ENCODE measurements around the gene SCGN.

Gene SCGN

GRCh38 chr6:25640446-25640845 lies 11.6 kb upstream of the SCGN start:
- DNase-seq (ENCODE audit: low read depth in 2 of 2), result no peak

DNA sequence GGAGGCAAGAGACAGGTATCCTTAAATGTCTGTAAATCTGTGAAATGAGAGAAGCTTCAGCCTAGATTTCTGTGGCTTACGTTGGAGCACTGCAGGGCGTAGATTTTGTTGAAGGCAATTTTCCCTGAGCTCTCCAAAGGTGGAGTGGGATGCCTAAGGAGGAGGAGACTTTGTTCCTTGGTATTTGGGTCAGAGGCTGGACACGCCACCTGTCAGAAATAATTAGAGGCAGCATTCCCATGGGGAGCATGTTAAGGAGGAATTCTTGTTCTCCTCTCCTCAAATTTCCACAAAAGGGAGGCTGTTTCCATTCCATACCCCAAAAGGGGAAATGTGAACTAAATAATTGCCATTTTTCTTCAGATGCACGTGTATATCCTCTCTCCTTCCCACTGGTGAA lies 11.1 kb upstream of the SCGN start:
- DNase-seq (ENCODE audit: low read depth in 2 of 2), result no peak

DNA sequence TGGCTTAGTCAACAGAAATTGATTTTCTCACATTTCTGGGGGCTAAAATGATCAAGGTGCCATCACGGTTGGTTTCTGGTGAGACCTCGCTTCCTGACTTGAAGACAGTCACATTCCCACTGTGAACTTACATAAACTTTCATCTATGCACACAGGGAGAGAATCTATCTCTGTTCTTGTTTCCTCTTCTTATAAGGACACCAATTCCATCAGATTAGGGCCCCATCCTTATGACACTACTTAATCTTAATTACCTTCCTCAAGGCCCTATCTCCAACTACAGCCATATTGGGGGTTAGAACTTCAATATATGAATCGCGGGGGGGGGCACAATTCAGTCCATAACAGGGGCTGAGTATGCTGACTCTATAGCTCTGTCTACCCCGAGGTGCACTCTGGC lies 10.6 kb upstream of the SCGN start:
- DNase-seq (ENCODE audit: low read depth in 2 of 2), result no peak

DNA sequence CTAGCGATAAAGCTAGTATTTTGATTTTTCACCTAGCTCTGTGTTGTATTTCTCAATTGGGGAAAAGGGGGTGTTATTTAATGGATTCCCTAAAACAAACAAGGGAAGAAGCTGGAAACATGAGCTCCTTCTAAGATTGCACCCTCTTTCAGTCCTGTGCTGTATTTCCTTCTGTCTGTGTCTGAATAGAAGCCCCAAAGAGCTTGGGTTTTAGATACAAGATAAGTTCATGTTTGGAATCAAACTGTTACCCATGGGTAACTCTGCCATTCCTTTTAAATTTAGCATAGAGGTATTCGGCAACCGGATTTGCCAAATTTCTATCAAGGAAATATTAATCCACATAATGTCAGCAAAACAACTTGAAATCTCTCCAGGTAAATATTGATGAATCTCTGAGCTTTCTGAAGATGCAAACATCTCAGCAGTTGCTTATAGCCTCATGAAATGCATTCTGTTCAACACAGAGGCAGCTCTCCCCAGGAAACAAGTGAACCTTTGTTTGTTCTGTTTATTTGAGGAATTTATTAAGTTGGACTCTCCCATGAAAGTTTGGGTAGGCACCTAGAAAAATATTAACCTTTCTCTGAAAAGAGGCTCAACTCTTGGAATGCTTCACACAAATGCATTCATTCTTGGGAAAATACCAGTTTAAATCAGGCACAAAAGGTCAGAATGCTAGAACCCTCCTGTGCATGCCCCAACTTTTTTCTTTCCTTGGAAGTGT lies 9.9 kb upstream of the SCGN start:
- no peak for DNase-seq (ENCODE audit: low read depth in 2 of 2)

- DNase-seq (ENCODE audit: low read depth in 2 of 2), result no peak
These were observed 9.2 kb upstream of the SCGN start for GRCh38 chr6:25642667-25643328.

DNA sequence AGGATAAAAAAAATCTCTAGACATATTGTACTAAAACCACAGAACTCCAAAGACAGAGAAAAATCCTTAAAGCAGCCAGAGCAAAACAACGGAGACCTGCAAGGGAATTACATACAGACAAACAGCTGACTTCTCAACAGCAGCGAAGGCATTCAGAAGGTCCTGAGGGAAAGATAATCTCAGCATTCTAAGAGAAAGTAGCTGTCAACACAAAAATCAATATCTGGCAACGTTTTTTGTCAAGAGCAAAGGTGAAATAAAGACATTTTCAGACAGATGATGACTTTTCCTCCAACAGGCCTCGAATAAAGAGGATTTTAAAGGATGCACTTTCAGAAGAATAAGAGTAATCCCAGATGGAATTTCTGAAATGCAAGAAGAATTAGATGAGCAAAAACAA lies 6.1 kb upstream of the SCGN start:
- DNase-seq (ENCODE audit: low read depth in 2 of 2), result no peak

DNA sequence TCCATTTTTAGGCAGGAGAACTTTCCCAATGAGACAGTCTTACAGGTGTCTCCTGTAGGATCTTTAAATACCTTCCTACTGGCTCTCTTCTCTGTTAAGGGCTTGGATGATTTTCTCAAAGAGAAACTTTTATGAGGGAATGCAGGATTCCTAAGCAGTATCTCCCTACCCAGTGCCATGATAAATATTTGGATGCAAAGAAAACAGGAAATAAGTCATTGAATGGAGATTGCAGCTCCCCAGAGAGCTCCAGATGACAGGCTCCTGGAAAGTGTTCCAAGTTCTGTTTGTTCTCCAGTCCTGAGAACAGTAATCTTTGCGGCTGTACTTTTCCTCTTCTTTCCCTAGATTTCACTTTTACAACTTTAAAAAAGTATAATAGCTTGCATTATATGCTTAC lies 2.4 kb upstream of the SCGN start:
- no peak for DNase-seq (ENCODE audit: low read depth in 2 of 2)

GRCh38 chr6:25655723-25656122 lies 3.7 kb downstream of the SCGN start:
- no peak for DNase-seq (ENCODE audit: low read depth in 2 of 2)

GRCh38 chr6:25659633-25660368 lies 7.8 kb downstream of the SCGN start:
- no peak for DNase-seq (ENCODE audit: low read depth in 2 of 2)

- DNase-seq (ENCODE audit: low read depth in 2 of 2), result peak in 1 of 2 experiments; percentile 8
These were observed 8.5 kb downstream of the SCGN start for GRCh38 chr6:25660512-25660911.

DNA sequence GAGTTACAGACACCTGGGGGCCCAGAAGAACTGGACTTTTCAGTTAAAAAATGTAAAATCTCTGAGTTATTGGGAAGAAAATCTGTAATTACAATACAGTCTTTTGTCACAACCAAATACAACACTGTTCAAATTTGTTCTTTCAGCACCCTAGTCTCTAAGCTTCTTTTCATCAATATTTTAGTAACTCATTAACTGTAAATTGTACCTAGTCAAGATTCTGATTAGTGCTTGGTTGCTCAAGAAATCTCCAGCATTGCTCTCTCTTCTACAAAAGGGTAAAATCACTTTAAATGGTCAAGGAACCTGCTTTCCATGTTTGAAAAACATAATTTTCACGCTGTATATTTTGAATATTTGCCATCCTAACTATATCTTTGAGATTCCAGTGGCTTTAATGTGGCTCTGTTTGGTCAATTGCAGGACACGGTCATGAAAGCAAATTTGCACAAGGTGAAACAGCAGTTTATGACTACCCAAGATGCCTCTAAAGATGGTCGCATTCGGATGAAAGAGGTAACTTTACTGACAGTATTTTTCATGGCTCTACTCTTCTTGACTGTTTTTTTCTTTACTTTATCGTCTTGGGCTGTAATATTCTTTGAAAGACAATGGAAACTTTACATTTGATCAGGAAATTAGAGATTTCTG lies 9.2 kb downstream of the SCGN start:
- DNase-seq (ENCODE audit: low read depth in 2 of 2), result no peak

- no peak for DNase-seq (ENCODE audit: low read depth in 2 of 2)
These were observed 13.4 kb downstream of the SCGN start for GRCh38 chr6:25665455-25665854.

- no peak for DNase-seq (ENCODE audit: low read depth in 2 of 2)
These were observed 17.4 kb downstream of the SCGN start for GRCh38 chr6:25669413-25669812.

- no peak for DNase-seq (ENCODE audit: low read depth in 2 of 2)
These were observed 18.2 kb downstream of the SCGN start for GRCh38 chr6:25670208-25670607.

GRCh38 chr6:25670793-25671513 lies 18.9 kb downstream of the SCGN start:
- no peak for DNase-seq (ENCODE audit: low read depth in 2 of 2)

GRCh38 chr6:25671652-25672051 lies 19.6 kb downstream of the SCGN start:
- no peak for DNase-seq (ENCODE audit: low read depth in 2 of 2)

- DNase-seq (ENCODE audit: low read depth in 2 of 2), result no peak
These were observed 23.2 kb downstream of the SCGN start for GRCh38 chr6:25675167-25675566.

GRCh38 chr6:25676775-25677174 lies 24.8 kb downstream of the SCGN start:
- DNase-seq (ENCODE audit: low read depth in 2 of 2), result no peak

GRCh38 chr6:25681848-25682247 lies 29.8 kb downstream of the SCGN start:
- DNase-seq (ENCODE audit: low read depth in 2 of 2), result no peak

DNA sequence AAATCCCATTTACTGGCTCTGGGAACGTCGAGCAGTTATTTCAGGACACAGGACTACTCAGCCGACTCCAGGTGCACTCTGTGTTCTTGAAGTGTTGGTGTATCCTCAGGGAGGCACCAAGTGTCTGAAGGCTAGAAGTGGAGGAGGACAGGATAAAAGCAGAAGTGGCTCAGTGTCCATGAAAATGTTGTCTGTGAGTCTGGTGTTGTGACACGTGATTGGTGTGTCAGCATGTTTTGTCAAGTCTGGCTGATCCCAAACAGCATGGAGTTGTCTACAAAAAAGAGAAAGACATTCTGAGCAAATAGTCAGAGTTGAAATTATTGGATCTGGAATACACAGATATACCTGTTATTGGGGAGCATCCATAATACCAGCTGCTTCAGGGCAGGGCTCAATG lies 30.3 kb downstream of the SCGN start:
- no peak for DNase-seq (ENCODE audit: low read depth in 2 of 2)

DNA sequence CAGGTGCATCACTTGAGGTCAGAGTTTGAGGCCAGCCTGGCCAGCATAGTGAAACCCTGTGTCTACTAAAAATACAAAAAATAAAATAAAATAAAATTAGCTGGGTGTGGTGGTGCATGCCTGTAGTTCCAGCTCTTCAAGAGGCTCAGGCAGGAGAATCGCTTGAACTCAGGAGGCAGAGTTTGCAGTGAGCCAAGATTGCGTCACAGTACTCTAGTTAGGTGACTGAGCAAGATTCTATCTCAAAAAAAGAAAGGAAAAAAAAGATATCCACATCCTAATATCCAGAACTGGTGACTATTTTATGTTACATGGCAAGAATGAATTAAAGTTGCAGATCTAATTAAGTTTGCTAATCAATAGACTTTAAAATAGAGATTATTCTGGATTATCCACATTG lies 32.5 kb downstream of the SCGN start:
- no peak for DNase-seq (ENCODE audit: low read depth in 2 of 2)

GRCh38 chr6:25685251-25685650 lies 33.2 kb downstream of the SCGN start:
- no peak for DNase-seq (ENCODE audit: low read depth in 2 of 2)

All from fibroblast of skin of left quadriceps (primary cell).